C4-2B (cell line): Measurements from ENCODE around the gene AHSG.

ENCODE experiments used
- ZFX ChIP-seq: fragments of 450-650 bp; IDR thresholded peaks from 2 replicates; pipeline ENCODE4 v1.6.1; 2017
- TF ChIP-seq, protein P1 (sequence below): fragments of 450-650 bp; conservative IDR thresholded peaks from 2 replicates; pipeline ENCODE4 v1.5.1; 2017; ENCODE audit warnings: mild to moderate bottlenecking

DNA sequence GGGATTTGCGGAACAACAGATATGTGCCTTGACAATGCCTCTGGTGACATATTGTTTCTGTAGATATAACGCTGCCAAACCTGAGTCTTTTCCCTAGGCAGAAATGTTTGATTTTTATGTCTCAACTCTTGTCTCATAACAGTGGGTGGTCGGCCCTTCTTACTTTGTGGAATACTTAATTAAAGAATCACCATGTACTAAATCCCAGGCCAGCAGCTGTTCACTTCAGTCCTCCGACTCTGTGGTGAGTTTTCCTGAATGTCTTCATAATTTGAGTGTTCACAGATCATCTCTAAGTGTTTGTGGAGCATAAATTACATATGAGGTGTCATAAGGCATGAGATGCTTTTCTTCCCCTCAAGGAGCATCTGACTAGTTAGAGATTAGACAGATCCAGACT, 33.2 kb downstream of the AHSG start:
- TF ChIP-seq, protein P1, sequence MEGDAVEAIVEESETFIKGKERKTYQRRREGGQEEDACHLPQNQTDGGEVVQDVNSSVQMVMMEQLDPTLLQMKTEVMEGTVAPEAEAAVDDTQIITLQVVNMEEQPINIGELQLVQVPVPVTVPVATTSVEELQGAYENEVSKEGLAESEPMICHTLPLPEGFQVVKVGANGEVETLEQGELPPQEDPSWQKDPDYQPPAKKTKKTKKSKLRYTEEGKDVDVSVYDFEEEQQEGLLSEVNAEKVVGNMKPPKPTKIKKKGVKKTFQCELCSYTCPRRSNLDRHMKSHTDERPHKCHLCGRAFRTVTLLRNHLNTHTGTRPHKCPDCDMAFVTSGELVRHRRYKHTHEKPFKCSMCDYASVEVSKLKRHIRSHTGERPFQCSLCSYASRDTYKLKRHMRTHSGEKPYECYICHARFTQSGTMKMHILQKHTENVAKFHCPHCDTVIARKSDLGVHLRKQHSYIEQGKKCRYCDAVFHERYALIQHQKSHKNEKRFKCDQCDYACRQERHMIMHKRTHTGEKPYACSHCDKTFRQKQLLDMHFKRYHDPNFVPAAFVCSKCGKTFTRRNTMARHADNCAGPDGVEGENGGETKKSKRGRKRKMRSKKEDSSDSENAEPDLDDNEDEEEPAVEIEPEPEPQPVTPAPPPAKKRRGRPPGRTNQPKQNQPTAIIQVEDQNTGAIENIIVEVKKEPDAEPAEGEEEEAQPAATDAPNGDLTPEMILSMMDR = no peak
- TF ChIP-seq ZFX = no peak
